B cell (primary cell): ENCODE data around the gene MTFR1L.

Experiments
- EZH2 ChIP-seq: IDR thresholded peaks from 2 replicates; pipeline ENCODE4 v1.6.1; 2012; ENCODE audit warnings: borderline replicate concordance, low read depth, mild to moderate bottlenecking, moderate library complexity, low read length; ENCODE audit not compliant: insufficient read depth, poor library complexity, severe bottlenecking
- TF ChIP-seq, protein P1 (sequence below): fragments of 200-600 bp; IDR thresholded peaks from one replicate; pipeline ENCODE4 v1.8.0; 2022; ENCODE audit warnings: antibody characterized with exemption, mild to moderate bottlenecking

DNA sequence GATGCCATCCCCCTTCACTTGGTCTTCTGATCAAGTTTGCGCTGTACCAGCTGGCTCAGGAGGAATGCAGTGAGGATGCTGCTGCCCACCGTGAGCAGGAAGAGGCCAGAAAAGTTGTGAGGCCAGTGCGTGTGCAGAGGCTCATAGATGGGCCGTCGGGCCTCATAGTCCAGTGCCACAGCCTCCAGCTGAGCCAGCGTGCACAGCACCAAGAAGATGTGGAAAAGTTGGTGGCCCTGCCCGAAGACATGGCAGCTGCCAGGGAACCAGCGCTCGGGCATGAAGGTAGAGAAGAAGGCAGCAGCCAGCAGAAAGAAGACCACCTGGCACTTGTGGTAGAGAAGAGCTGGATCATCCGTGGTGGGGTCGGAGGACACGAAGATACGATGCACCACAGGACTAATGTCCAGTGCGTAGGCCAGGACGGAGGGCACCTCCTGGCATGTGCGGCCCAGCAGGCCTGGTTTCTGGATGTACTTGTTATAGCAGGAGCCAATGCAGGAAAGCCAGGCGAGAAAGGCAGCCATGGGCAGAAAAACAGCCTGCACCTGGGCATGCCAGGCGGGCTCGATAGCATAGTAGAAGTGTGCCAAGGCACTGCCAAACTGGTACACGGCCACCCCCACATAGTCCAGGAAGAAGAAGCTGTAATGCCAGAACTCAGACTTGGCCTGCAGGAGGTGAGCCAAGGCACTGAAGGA is 43.2 kb downstream of the MTFR1L start:
- TF ChIP-seq, protein P1, sequence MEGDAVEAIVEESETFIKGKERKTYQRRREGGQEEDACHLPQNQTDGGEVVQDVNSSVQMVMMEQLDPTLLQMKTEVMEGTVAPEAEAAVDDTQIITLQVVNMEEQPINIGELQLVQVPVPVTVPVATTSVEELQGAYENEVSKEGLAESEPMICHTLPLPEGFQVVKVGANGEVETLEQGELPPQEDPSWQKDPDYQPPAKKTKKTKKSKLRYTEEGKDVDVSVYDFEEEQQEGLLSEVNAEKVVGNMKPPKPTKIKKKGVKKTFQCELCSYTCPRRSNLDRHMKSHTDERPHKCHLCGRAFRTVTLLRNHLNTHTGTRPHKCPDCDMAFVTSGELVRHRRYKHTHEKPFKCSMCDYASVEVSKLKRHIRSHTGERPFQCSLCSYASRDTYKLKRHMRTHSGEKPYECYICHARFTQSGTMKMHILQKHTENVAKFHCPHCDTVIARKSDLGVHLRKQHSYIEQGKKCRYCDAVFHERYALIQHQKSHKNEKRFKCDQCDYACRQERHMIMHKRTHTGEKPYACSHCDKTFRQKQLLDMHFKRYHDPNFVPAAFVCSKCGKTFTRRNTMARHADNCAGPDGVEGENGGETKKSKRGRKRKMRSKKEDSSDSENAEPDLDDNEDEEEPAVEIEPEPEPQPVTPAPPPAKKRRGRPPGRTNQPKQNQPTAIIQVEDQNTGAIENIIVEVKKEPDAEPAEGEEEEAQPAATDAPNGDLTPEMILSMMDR: no peak
- TF ChIP-seq EZH2: no peak
